DMS79 treated with DMSO at 0.1 percent for 48 hours (cell line): ENCODE measurements around the gene OFD1.
"Not testable (repeated sequence)": the region's sequence is repeated elsewhere in the genome, so short reads cannot be mapped to it uniquely, and the experiment has no call there.

Source experiments
- DNase-seq: peaks from one replicate; lab custom pipeline; 2025; lab: John Stamatoyannopoulos, UW

The OFD1 gene

GRCh38 chrX:13702111-13702789, 32.3 kb upstream of the OFD1 start:
- no peak for DNase-seq

DNA sequence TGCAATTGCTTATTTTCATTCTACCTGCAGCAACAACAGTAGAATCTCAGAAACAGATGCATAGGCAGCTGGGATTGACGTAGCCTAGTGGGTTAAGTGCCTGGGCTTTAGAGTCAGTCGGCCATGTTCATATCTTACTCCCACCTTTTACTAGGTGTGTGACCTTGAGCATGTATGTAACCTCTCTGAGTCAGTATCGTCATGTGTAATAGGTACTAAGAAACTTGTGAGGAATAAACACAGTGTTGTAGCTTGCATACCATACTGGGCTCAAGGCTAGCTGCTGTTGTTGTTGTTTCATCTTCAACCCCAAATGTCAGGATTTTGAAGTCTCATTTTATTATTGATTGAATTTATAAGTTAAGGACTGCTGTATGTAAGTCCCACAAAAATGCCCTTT, 31.4 kb upstream of the OFD1 start:
- DNase-seq = no peak

- no peak for DNase-seq
Measured at GRCh38 chrX:13703589-13703988, 31.0 kb upstream of the OFD1 start.

DNA sequence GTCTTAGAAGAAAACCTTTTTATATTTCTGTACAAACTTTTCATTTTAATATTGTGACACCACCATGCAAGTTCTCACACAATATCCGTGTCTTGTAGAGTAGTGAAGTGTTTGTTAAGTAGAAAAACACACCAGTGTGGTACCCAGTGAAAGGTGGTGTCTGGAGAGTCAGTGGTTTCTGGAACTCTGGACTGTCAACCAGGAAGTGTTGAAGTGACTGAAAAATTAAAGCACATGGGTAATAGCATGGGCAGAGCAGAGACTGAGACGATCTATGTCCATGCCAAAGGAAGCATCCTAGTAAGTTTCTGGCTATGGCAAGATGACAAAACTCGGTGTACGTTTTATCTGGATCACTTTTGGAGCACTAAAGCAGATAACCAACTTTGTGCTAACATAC, 23.4 kb upstream of the OFD1 start:
- no peak for DNase-seq

DNA sequence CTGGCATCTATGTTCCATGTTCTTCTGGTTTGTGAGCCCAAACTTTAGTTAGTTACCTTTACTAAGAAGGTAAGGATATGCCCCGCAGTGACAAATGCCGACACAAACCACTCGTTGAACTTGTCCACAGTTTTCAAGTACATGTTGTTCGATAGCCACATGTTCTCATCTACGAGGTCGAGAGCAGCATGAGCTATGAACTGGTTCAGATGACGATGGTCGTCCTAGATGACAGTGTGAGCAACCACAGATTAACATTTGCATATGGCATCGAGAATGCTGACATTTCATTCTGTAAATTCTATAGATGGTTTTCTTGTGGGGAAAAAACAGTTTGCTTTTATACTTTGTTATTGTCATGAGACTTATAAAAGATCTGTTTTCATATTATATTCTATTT, 18.1 kb upstream of the OFD1 start:
- DNase-seq = no peak

DNA sequence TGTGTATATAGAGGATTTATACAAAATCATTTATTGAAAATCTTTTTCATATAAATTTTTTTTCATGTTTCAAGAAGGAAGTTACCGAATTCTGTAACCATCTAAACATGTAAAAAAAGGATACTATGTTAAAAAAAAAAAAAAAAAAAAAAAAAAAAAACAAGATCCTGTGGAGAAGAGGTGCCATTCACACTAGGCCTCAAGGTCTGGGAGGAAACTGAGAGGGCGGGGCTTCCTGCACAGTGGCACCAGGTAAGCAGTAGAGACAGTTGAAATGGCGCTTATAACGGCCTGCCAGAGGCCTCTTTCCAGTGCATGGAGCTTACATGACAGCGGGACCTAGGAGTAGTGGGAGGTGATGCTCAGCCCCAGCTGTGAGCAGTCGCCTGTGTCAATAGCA, 17.6 kb upstream of the OFD1 start:
- DNase-seq = no peak

- no peak for DNase-seq
Measured at GRCh38 chrX:13717700-13718472, 16.7 kb upstream of the OFD1 start.

DNA sequence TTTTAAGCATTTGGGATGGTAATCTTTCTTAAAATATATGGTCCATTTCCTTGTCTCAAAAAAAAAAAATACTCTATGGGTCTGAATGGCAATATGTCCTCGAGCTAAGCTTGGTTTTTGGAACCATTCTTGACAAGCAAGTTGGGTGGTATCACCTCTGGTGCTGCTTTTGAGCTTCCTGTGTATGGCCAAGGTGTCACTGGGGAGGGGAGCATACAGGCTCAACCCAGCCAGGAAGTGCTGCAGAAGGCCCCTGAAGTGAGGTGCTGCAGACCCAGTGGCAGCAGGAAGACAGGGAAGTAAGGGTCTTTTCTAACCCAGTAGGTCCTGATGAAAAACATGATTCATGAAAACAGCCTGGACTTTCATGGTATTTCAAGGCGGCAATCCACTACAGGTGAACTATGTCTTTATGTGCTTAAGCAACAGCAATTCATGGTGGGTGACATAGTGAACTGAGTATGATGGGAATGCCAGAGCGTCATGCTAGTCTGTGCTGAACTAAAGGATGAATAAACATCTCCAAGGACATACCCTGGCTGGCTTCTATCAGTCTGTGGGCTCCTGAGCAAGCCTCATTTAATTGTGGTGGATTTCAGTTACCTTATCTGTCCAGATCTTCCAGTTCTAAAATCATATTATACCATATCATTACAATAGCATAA, 15.2 kb upstream of the OFD1 start:
- DNase-seq = no peak

- DNase-seq = peak; percentile 66
Measured at GRCh38 chrX:13721371-13721770, 13.2 kb upstream of the OFD1 start.

DNA sequence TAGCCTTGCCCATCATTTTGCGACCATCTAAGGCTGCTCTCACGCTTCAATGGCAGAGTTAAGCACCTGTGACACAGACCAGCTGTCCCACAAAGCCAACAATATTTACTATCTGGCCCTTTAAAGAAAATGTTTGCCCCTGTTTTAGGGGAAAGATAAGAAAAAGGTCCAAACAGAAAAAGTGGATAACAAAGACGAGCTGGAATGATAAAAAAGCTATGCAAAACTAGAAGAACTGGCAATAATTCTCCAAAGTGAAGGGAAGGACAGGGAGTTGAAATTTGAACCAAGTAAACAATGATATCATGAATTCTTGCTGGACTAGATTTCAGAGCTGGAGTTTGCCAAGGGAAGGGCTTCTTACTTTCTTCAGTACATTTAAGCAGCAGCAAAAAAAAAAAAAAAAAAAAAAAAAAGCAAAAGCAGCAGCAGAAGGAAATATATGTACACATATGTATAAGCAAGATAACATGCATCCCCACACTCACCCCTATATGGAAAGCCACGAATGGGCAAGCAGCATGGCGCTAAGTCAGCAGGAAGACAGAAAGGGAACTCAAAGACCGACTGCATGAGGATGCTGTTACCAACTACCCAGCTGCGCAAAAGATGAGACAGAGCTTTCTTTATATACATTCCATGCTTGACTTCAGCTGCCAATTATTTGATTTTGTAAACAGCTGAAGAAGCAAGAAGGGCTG, 12.6 kb upstream of the OFD1 start:
- no peak for DNase-seq

DNA sequence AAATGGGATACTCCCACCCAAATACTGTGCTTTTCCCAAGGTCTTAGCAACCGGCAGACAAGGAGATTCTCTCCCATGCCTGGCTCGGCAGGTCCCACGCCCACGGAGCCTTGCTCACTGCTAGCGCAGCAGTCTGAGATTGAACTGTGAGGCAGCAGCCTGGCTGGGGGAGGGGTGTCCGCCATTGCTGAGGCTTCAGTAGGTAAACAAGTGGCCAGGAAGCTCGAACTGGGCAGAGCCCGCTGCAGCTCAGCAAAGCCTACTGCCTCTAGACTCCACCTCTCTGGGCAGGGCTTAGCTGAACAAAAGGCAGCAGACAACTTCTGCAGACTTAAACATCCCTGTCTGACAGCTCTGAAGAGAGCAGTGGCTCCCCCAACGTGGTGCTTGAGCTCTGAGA, 9.7 kb upstream of the OFD1 start:
- not testable (repeated sequence) for DNase-seq

GRCh38 chrX:13726583-13726982, 8.0 kb upstream of the OFD1 start:
- DNase-seq = not testable (repeated sequence)

DNA sequence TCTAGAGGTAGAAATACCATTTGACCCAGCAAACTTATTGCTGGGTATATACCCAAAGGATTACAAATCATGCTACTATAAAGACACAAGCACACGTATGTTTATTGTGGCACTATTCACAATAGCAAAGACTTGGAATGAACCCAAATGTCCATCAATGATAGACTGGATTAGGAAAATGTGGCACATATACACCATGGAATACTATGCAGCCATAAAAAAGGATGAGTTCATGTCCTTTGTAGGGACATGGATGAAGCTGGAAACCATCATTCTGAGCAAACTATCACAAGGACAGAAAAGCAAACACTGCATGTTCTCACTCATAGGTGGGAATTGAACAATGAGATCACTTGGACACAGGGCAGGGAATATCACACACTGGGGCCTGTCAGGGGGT, 4.0 kb upstream of the OFD1 start:
- not testable (repeated sequence) for DNase-seq

DNA sequence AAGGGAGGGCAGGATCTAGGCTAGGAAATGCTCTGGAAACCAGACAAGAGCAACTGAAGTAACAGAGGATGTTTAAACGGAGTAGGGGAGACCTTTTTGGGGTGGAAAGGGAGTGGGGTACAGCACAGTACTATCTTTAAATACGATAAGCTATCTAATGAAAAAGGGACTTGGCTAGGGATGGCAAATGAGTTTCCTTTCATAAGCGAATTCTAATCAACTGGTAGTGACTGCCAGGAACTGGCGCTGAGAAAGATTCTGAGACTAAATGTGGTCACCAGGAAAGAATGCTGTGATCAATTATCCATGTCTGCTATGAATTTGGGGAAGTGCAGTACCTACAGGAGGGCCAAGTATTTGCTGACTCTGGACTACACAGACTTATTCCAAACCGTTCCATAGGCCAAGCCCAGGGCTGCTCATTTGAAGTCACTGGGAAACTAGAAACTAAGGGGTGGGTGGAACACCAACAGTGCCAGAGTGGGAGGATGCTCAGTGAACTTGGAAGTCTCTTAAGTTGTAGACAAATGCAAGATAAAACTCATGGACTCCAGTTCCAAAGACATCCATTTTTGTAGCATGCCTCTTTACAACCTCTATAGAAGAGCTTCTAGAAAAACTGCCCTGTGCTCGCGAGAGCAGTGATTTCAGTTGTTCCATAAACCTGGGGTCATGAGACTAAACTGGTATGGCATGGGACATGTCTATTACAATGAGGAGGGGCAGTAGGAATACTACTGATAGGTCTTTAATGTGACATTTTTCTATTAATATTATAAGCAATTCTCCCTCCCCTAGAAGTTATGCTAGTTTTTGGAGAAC, 2.1 kb upstream of the OFD1 start:
- DNase-seq = no peak

DNA sequence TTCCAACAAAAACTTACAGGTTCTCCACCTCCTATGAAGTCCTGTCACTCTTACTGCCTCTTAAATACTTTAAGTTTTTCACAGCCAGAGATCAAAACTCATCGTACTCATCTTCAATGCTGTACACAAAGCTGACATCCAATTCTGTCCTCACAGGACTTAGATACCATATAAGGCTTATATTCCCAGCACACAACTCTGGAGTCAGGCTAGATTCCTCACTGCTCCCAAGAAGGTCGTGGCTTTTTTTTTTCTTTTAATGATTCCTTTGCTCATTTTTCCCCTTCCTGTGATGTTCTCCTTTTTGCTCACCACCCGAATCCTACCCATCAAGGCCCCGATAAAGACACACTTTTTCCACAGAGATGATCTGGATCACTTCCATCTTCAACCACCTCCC, 1.0 kb upstream of the OFD1 start:
- no peak for DNase-seq

GRCh38 chrX:13741695-13742094, 7.1 kb downstream of the OFD1 start:
- DNase-seq = no peak

DNA sequence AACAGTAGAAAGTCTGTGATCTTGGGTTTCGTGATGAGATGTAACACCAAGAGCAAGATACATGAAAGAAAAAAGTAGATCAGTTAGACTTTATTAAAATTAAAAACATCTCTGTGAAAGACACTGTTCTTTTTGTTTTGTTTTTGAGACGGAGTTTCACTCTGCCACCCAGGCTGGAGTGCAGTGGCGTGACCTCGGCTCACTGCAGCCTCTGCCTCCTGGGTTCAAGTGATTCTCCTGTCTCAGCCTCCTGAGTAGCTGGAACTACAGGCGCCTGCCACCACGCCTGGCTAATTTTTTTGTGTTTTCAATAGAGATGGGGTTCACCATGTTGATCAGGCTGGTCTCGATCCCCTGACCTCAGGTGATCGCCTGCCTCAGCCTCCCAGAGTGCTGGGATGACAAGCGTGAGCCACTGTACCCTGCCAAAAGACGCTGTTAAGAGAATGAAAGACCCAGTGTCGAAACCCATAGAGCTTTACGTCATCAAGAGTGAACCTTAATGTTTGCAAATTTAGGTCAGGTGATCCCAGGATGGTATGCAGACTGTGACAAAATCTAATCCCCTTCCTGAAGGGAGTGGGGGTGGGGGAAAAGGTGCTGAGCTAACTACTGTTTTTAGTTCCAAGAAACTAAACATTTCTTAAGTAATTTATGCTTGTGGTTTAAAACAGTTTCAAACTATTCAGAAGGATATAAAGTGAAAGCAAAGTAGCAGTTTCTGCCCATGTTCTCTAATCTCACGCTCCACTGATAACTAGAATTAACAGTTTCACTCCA, 8.0 kb downstream of the OFD1 start:
- DNase-seq = no peak

GRCh38 chrX:13747836-13748235, 13.3 kb downstream of the OFD1 start:
- DNase-seq = no peak

- no peak for DNase-seq
Measured at GRCh38 chrX:13748486-13748885, 13.9 kb downstream of the OFD1 start.

DNA sequence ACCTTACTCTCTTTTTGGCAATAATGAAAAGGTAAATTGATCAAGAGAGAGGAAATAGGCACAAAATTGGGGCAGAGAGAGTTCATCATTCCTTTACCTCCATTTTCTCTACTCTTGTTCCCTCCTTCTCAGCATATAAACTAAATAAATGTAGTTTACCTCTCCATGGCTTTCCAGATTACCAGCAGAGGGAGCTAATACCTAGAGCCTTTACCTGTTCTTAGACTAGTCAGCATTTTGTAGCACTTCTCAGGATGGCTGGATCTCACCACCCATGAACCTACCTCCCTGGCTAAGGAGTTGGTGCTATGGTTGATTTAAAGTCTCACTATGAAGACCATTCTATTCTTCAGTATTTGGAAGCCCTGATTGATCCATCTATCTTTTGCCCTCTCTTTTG, 15.7 kb downstream of the OFD1 start:
- DNase-seq = peak; percentile 6

DNA sequence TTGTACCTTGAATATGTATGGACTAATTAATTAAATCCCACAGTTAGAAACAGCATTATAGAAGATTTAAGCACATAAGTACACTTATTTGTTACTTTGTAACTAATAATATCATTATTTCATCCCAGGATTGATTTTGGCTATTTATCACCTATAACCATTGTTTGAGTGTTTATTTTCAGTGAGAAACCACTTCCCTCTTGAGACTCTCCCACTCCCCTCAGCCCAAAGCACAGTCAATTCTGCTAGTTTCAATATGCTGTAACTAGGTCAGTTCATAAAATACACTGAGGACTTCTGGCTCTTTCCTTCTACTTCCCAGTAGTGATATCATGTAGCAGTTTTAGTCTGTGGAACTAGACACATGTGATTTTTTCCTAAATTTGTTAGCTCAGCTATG, 16.3 kb downstream of the OFD1 start:
- no peak for DNase-seq
